SK-N-SH treated with all-trans-retinoic acid at 6 μM for 48 hours (cell line): Measurements from ENCODE around the gene CRHR1.

Experiments
- ATAC-seq: fragments of 200-7000 bp; cut with Tn5 transposase; 3 replicates; pipeline ENCODE4 v1.9.1; 2020; ENCODE audit warnings: mild to moderate bottlenecking, moderate library complexity
- ARNTL ChIP-seq: fragments of 450-650 bp; formaldehyde crosslinking; IDR thresholded peaks from 2 replicates; pipeline ENCODE4 v1.5.0; 2020; ENCODE audit warnings: low read depth, mild to moderate bottlenecking, moderate library complexity, borderline replicate concordance
- BACH2 ChIP-seq: fragments of 250-450 bp; sonication (Bioruptor Pico); IDR thresholded peaks from 2 replicates; pipeline ENCODE4 v1.9.0; 2021; ENCODE audit warnings: mild to moderate bottlenecking, borderline replicate concordance
- CREB5 ChIP-seq: fragments of 250-450 bp; sonication (Bioruptor Pico); IDR thresholded peaks from 2 replicates; pipeline ENCODE4 v1.5.1; 2020; ENCODE audit warnings: low read depth, mild to moderate bottlenecking, moderate library complexity
- CSDC2 ChIP-seq: fragments of 250-450 bp; sonication (Bioruptor Pico); IDR thresholded peaks from 2 replicates; pipeline ENCODE4 v1.5.0; 2020; ENCODE audit warnings: mild to moderate bottlenecking, moderate library complexity
- ESRRG ChIP-seq: fragments of 250-450 bp; sonication (Bioruptor Pico); IDR thresholded peaks from 2 replicates; pipeline ENCODE4 v1.6.1; 2021; ENCODE audit warnings: mild to moderate bottlenecking
- GLIS3 ChIP-seq: fragments of 250-450 bp; sonication (Bioruptor Pico); IDR thresholded peaks from 2 replicates; pipeline ENCODE4 v1.5.0; 2020; ENCODE audit warnings: mild to moderate bottlenecking, moderate library complexity
- ISL1 ChIP-seq: fragments of 250-450 bp; sonication (Bioruptor Pico); IDR thresholded peaks from 2 replicates; pipeline ENCODE4 v2.1.2; 2022; ENCODE audit warnings: mild to moderate bottlenecking, moderate library complexity
- OSR1 ChIP-seq: fragments of 250-450 bp; sonication (Bioruptor Pico); IDR thresholded peaks from 2 replicates; pipeline ENCODE4 v1.8.0; 2022; ENCODE audit warnings: moderate library complexity, mild to moderate bottlenecking, inconsistent platforms
- PPARA ChIP-seq: fragments of 250-450 bp; sonication (Bioruptor Pico); IDR thresholded peaks from 2 replicates; pipeline ENCODE4 v1.5.0; 2020; ENCODE audit warnings: mild to moderate bottlenecking, borderline replicate concordance
- RARB ChIP-seq: fragments of 250-450 bp; sonication (Bioruptor Pico); IDR thresholded peaks from 2 replicates; pipeline ENCODE4 v1.8.0; 2021; ENCODE audit warnings: mild to moderate bottlenecking, moderate library complexity
- SNAI2 ChIP-seq: fragments of 250-450 bp; sonication (Bioruptor Pico); IDR thresholded peaks from 2 replicates; pipeline ENCODE4 v1.5.0; 2020; ENCODE audit warnings: mild to moderate bottlenecking, moderate library complexity
- TCF4 ChIP-seq: fragments of 250-450 bp; sonication (Bioruptor Pico); IDR thresholded peaks from 2 replicates; pipeline ENCODE4 v1.8.0; 2021; ENCODE audit warnings: mild to moderate bottlenecking, moderate library complexity, borderline replicate concordance
- TOX ChIP-seq: fragments of 250-450 bp; sonication (Bioruptor Pico); IDR thresholded peaks from 2 replicates; pipeline ENCODE4 v1.8.0; 2021; ENCODE audit warnings: mild to moderate bottlenecking, moderate library complexity, borderline replicate concordance
- TSHZ2 ChIP-seq: fragments of 250-450 bp; sonication (Bioruptor Pico); IDR thresholded peaks from 2 replicates; pipeline ENCODE4 v1.5.0; 2020; ENCODE audit warnings: mild to moderate bottlenecking, moderate library complexity
- ZC3H10 ChIP-seq: fragments of 250-450 bp; sonication (Bioruptor Pico); IDR thresholded peaks from 2 replicates; pipeline ENCODE4 v1.5.1; 2021; ENCODE audit warnings: mild to moderate bottlenecking, moderate library complexity
- ZFP3 ChIP-seq: fragments of 250-450 bp; sonication (Bioruptor Pico); IDR thresholded peaks from 2 replicates; pipeline ENCODE4 v1.5.0; 2020; ENCODE audit warnings: mild to moderate bottlenecking, moderate library complexity
- ZFP30 ChIP-seq: fragments of 450-650 bp; formaldehyde crosslinking; IDR thresholded peaks from 2 replicates; pipeline ENCODE4 v1.5.0; 2022; ENCODE audit warnings: mild to moderate bottlenecking, moderate library complexity
- ZNF565 ChIP-seq: fragments of 450-650 bp; formaldehyde crosslinking; conservative IDR thresholded peaks from 2 replicates; pipeline ENCODE4 v1.5.0; 2020; ENCODE audit warnings: low read depth, mild to moderate bottlenecking, moderate library complexity
- ZNF70 ChIP-seq: fragments of 450-650 bp; formaldehyde crosslinking; IDR thresholded peaks from 2 replicates; pipeline ENCODE4 v1.5.0; 2020; ENCODE audit warnings: mild to moderate bottlenecking, moderate library complexity
- ZNF8 ChIP-seq: fragments of 450-650 bp; formaldehyde crosslinking; IDR thresholded peaks from 2 replicates; pipeline ENCODE4 v1.5.0; 2020; ENCODE audit warnings: mild to moderate bottlenecking, moderate library complexity
- TF ChIP-seq, protein P1 (sequence below): fragments of 250-450 bp; sonication (Bioruptor Pico); IDR thresholded peaks from 2 replicates; pipeline ENCODE4 v1.5.1; 2021; ENCODE audit warnings: mild to moderate bottlenecking, moderate library complexity
- TF ChIP-seq, protein P2 (sequence below): fragments of 250-450 bp; sonication (Bioruptor Pico); IDR thresholded peaks from 2 replicates; pipeline ENCODE4 v1.8.0; 2021; ENCODE audit warnings: low read depth, mild to moderate bottlenecking, moderate library complexity, borderline replicate concordance
- TF ChIP-seq, protein P3 (sequence below): fragments of 250-450 bp; sonication (Bioruptor Pico); IDR thresholded peaks from 2 replicates; pipeline ENCODE4 v1.8.0; 2020; ENCODE audit warnings: mild to moderate bottlenecking, moderate library complexity, borderline replicate concordance

The CRHR1 gene

GRCh38 chr17:45801421-45801820 is 17.3 kb downstream of the CRHR1 start:
- ATAC-seq: no peak
- TF ChIP-seq ZNF8: no peak
- TF ChIP-seq ISL1: no peak
- no peak for TF ChIP-seq CSDC2
- no peak for TF ChIP-seq TCF4 (CRISPR knock-in tag)
- TF ChIP-seq OSR1 (CRISPR knock-in tag): no peak
- no peak for TF ChIP-seq ARNTL (CRISPR knock-in tag)
- TF ChIP-seq TOX (CRISPR knock-in tag): no peak
- TF ChIP-seq PPARA (CRISPR knock-in tag): no peak
- no peak for TF ChIP-seq ESRRG
- no peak for TF ChIP-seq RARB (CRISPR knock-in tag)
- no peak for TF ChIP-seq ZNF70 (CRISPR knock-in tag)
- no peak for TF ChIP-seq CREB5 (CRISPR knock-in tag)
- no peak for TF ChIP-seq ZNF565 (CRISPR knock-in tag)
- no peak for TF ChIP-seq GLIS3 (CRISPR knock-in tag)
- TF ChIP-seq ZFP30 (CRISPR knock-in tag): no peak
- no peak for TF ChIP-seq SNAI2 (CRISPR knock-in tag)
- TF ChIP-seq TSHZ2 (CRISPR knock-in tag): no peak

DNA sequence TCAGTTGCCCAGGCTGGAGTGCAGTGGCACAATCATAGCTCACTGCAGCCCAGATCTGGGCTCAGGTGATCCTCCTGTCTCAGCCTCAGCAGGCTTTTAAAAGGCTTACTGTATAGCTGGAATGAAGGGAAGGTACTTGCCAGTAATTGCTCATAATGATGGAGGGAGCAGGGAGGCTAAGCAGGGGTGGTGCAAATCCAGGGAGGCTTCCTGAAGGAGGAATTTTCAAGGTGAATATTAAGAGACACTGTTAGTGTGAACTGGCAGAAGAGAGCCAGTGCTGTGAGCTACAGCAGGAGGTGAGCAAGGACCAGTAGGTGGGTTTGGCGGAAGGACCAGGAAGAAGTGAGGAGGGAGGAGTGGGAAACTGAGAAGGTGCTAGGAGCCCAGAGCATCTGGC is 24.7 kb downstream of the CRHR1 start:
- no peak for ATAC-seq
- TF ChIP-seq CSDC2 (no peak), BACH2 (no peak), ZNF8 (no peak), ISL1 (no peak), GLIS3 (CRISPR knock-in tag) (no peak), PPARA (CRISPR knock-in tag) (no peak)
- TF ChIP-seq, protein P1, sequence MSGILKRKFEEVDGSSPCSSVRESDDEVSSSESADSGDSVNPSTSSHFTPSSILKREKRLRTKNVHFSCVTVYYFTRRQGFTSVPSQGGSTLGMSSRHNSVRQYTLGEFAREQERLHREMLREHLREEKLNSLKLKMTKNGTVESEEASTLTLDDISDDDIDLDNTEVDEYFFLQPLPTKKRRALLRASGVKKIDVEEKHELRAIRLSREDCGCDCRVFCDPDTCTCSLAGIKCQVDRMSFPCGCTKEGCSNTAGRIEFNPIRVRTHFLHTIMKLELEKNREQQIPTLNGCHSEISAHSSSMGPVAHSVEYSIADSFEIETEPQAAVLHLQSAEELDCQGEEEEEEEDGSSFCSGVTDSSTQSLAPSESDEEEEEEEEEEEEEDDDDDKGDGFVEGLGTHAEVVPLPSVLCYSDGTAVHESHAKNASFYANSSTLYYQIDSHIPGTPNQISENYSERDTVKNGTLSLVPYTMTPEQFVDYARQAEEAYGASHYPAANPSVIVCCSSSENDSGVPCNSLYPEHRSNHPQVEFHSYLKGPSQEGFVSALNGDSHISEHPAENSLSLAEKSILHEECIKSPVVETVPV (CRISPR knock-in tag): no peak

DNA sequence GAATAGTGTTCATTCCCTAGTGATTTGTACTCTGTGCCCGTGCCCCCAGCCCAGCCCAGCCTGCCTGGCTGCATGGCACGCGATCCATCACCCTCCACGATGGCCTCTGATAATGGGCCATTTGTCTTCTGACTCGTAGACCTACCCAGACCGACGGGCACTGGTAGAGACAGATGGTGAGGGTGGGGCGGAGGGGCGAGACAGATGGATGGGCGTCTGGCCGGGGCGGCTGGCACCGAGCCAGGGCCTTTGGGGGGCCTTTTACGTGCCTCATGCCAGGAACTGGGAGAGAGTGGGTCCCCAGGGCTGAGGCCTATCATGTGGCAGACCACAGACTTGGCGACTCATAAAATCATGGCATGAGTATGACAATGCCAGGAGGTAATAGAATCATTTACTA is 25.4 kb downstream of the CRHR1 start:
- no peak for TF ChIP-seq RARB (CRISPR knock-in tag)
- TF ChIP-seq, protein P2, sequence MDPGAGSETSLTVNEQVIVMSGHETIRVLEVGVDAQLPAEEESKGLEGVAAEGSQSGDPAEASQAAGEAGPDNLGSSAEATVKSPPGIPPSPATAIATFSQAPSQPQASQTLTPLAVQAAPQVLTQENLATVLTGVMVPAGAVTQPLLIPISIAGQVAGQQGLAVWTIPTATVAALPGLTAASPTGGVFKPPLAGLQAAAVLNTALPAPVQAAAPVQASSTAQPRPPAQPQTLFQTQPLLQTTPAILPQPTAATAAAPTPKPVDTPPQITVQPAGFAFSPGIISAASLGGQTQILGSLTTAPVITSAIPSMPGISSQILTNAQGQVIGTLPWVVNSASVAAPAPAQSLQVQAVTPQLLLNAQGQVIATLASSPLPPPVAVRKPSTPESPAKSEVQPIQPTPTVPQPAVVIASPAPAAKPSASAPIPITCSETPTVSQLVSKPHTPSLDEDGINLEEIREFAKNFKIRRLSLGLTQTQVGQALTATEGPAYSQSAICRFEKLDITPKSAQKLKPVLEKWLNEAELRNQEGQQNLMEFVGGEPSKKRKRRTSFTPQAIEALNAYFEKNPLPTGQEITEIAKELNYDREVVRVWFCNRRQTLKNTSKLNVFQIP (CRISPR knock-in tag): no peak
- no peak for TF ChIP-seq ZC3H10 (CRISPR knock-in tag)
- no peak for TF ChIP-seq PPARA (CRISPR knock-in tag)
- TF ChIP-seq TCF4 (CRISPR knock-in tag): no peak
- no peak for TF ChIP-seq ZFP30 (CRISPR knock-in tag)
- no peak for TF ChIP-seq ZFP3
- no peak for TF ChIP-seq ZNF565 (CRISPR knock-in tag)
- TF ChIP-seq, all 23 proteins: peak for 0
- ATAC-seq: no peak

DNA sequence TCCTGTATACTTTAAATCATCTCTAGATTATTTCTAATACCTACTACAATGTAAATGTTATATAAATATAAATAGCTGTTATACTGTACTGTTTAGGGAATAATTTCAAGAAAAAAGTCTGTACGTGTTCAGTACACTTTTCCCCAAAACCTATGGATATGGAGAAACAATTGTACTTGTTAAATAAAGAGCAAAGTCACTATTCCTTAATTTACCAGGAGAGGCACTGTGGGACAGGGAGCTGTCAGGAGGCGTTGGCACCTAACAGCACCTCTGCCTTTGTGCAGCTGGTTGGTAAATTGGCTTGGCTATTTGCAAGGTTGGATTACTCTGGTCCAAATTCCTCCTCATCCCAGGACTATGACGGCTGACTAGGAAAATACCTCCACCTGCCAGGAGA is 28.0 kb downstream of the CRHR1 start:
- ATAC-seq: no peak
- TF ChIP-seq OSR1 (CRISPR knock-in tag): no peak
- TF ChIP-seq, protein P1 (CRISPR knock-in tag): no peak
- TF ChIP-seq TSHZ2 (CRISPR knock-in tag): no peak
- TF ChIP-seq ISL1: no peak
- TF ChIP-seq ZFP30 (CRISPR knock-in tag): no peak; the same call in 1 of the 2 replicates
- TF ChIP-seq ZNF70 (CRISPR knock-in tag): no peak
- TF ChIP-seq, protein P3, sequence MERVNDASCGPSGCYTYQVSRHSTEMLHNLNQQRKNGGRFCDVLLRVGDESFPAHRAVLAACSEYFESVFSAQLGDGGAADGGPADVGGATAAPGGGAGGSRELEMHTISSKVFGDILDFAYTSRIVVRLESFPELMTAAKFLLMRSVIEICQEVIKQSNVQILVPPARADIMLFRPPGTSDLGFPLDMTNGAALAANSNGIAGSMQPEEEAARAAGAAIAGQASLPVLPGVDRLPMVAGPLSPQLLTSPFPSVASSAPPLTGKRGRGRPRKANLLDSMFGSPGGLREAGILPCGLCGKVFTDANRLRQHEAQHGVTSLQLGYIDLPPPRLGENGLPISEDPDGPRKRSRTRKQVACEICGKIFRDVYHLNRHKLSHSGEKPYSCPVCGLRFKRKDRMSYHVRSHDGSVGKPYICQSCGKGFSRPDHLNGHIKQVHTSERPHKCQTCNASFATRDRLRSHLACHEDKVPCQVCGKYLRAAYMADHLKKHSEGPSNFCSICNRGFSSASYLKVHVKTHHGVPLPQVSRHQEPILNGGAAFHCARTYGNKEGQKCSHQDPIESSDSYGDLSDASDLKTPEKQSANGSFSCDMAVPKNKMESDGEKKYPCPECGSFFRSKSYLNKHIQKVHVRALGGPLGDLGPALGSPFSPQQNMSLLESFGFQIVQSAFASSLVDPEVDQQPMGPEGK (CRISPR knock-in tag): no peak
- TF ChIP-seq ZNF8: no peak
- no peak for TF ChIP-seq ZFP3
- no peak for TF ChIP-seq PPARA (CRISPR knock-in tag)
- no peak for TF ChIP-seq SNAI2 (CRISPR knock-in tag)
